HEK293 (cell line): ENCODE results near the gene A2ML1.

Experiments used
- CTCF ChIA-PET: fragments of 350-600 bp; formaldehyde crosslinking; extraction: SDS; loops from one replicate; lab custom pipeline; 2021; ENCODE audit warnings: antibody characterized with exemption; lab: Yijun Ruan, JAX
- POLR2A ChIA-PET: fragments of 300-600 bp; formaldehyde crosslinking; extraction: SDS; loops from one replicate; lab custom pipeline; 2020; ENCODE audit warnings: antibody characterized with exemption, inconsistent platforms; lab: Yijun Ruan, JAX
- H3K27ac ChIP-seq: fragments of 200-500 bp; sonication (Bioruptor generic); 2 replicates; pipeline ENCODE4 v1.5.1; 2014; ENCODE audit warnings: low read depth, low read length, control low read depth, inconsistent platforms; ENCODE audit errors: extremely low read depth
- H3K36me3 ChIP-seq, 2 experiments: fragments of 200-500 bp in 1 of 2; sonication (Bioruptor generic) in 1 of 2; 1 replicate in 1 of 2; 2 replicates in 1 of 2; pipeline ENCODE4 v1.5.1; 2014 to 2017; ENCODE audit warnings: inconsistent platforms in 2 of 2, low read length in 2 of 2; ENCODE audit not compliant: control insufficient read depth in 2 of 2, insufficient read depth in 1 of 2
- H3K4me1 ChIP-seq: fragments of 200-500 bp; sonication (Bioruptor generic); 2 replicates; pipeline ENCODE4 v1.5.1; 2014; ENCODE audit warnings: mild to moderate bottlenecking, low read length, inconsistent platforms; ENCODE audit not compliant: control insufficient read depth, insufficient read depth
- H3K4me3 ChIP-seq: 2 replicates; pipeline ENCODE4 v1.5.1; 2011; ENCODE audit warnings: low read depth, mild to moderate bottlenecking, control low read depth, low read length, moderate library complexity
- H3K9me3 ChIP-seq: fragments of 200-500 bp; sonication (Bioruptor generic); 2 replicates; pipeline ENCODE4 v1.5.1; 2014; ENCODE audit warnings: low read depth, low read length, inconsistent platforms; ENCODE audit not compliant: control insufficient read depth, insufficient read depth
- GLIS2 ChIP-seq: fragments of 450-650 bp; formaldehyde crosslinking; IDR thresholded peaks from 2 replicates; pipeline ENCODE4 v1.5.1; 2016; ENCODE audit warnings: missing biosample characterization, missing genetic modification characterization
- OVOL3 ChIP-seq: fragments of 450-650 bp; formaldehyde crosslinking; IDR thresholded peaks from 2 replicates; pipeline ENCODE4 v1.5.1; 2016; ENCODE audit warnings: missing biosample characterization, missing genetic modification characterization
- REPIN1 ChIP-seq: fragments of 450-650 bp; formaldehyde crosslinking; IDR thresholded peaks from 2 replicates; pipeline ENCODE4 v1.5.1; 2017; ENCODE audit warnings: missing biosample characterization, missing genetic modification characterization, low read depth
- SETDB1 ChIP-seq: IDR thresholded peaks from one replicate; pipeline ENCODE4 v1.6.1; 2017; ENCODE audit warnings: mild to moderate bottlenecking, low read length, moderate library complexity, mixed read lengths; ENCODE audit not compliant: insufficient read length
- ZBTB11 ChIP-seq: fragments of 450-650 bp; formaldehyde crosslinking; conservative IDR thresholded peaks from 2 replicates; pipeline ENCODE4 v1.5.1; 2016; ENCODE audit warnings: low read depth, missing biosample characterization, missing genetic modification characterization
- ZFP37 ChIP-seq: fragments of 450-650 bp; formaldehyde crosslinking; IDR thresholded peaks from 2 replicates; pipeline ENCODE4 v1.5.1; 2016; ENCODE audit warnings: missing biosample characterization, missing genetic modification characterization
- ZNF140 ChIP-seq: fragments of 450-650 bp; formaldehyde crosslinking; IDR thresholded peaks from 2 replicates; pipeline ENCODE4 v1.5.1; 2016; ENCODE audit warnings: missing biosample characterization, missing genetic modification characterization
- ZNF146 ChIP-seq: fragments of 450-650 bp; formaldehyde crosslinking; IDR thresholded peaks from 2 replicates; pipeline ENCODE4 v1.5.1; 2016; ENCODE audit warnings: missing biosample characterization, missing genetic modification characterization
- ZNF221 ChIP-seq: fragments of 450-650 bp; formaldehyde crosslinking; IDR thresholded peaks from 2 replicates; pipeline ENCODE4 v1.5.1; 2017; ENCODE audit warnings: missing biosample characterization, missing genetic modification characterization, borderline replicate concordance
- ZNF362 ChIP-seq: fragments of 450-650 bp; formaldehyde crosslinking; IDR thresholded peaks from 2 replicates; pipeline ENCODE4 v1.5.1; 2016; ENCODE audit warnings: missing biosample characterization, missing genetic modification characterization
- ZNF654 ChIP-seq: fragments of 450-650 bp; formaldehyde crosslinking; IDR thresholded peaks from 2 replicates; pipeline ENCODE4 v1.5.1; 2016; ENCODE audit warnings: low read depth, missing biosample characterization, missing genetic modification characterization
- ZNF837 ChIP-seq: fragments of 450-650 bp; formaldehyde crosslinking; IDR thresholded peaks from 2 replicates; pipeline ENCODE4 v1.5.1; 2016; ENCODE audit warnings: missing biosample characterization, missing genetic modification characterization
- TF ChIP-seq, protein P1 (sequence below): fragments of 450-650 bp; IDR thresholded peaks from 2 replicates; pipeline ENCODE4 v1.5.1; 2018; ENCODE audit warnings: missing biosample characterization, missing genetic modification characterization
- TF ChIP-seq, protein P2 (sequence below): fragments of 450-650 bp; formaldehyde crosslinking; IDR thresholded peaks from 2 replicates; pipeline ENCODE4 v1.5.1; 2016; ENCODE audit warnings: missing biosample characterization, missing genetic modification characterization
- TF ChIP-seq, protein P3 (sequence below): fragments of 450-650 bp; formaldehyde crosslinking; IDR thresholded peaks from 2 replicates; pipeline ENCODE4 v1.5.1; 2016; ENCODE audit warnings: missing biosample characterization, missing genetic modification characterization

Gene A2ML1

DNA sequence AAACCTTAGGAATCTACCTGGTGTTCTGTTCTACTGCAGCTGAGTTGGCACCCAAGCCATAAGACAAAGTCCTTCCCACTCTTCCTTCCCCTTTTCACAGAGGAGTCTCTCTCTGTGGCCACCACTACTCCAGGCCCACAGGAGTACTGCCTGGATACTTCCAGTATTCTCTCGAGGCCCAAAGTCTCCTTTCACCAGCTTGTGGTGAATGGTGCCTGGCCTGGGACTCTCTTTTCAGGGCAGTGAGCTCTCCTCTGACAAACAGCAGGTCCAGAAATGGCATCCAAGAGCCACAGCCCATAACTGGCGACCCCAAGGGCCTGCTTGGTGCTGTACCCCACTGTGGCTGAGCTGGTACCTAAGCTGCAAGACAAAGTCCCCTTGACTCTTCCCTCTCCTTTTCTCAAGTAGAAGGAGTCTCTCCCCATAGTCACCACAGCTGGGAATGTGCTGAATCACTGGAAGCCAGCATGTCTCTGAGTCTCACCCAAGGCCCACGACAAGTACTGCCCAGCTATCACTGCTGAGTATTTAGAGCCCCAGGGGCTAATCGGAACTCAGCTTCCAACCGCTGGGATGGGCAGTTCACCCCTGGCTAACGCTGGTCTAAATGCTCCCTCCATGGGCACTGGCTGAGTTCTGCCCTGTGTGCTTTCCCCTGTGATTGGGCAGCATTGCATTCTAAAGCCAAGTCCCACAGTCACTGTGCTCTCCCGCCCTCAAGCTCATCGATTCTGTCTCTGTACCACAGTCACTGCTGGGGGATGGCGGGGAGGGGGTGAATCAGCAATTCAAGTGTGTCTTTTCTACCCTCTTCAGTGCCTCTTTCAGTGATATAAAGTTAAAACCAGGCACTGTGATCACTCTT, 6.1 kb downstream of the A2ML1 start:
- Histone ChIP-seq H3K4me1 (no peaks in the 10 kb centered on the region), H3K4me3 (no peak overlapping the region), H3K9me3 (no peaks in the 10 kb centered on the region), H3K27ac (no peak overlapping the region), H3K36me3 (no peaks in the 10 kb centered on the region)
- TF ChIP-seq GLIS2 (tag by site-specific recombination) = no peak
- TF ChIP-seq ZNF362 (tag by site-specific recombination) = no peak
- no peak for TF ChIP-seq ZFP37 (tag by site-specific recombination)
- ChIA-PET POLR2A (interaction anchor here (0.7 kb wide), 1 partner anchor 13 kb away, joined by 6 read pairs; no protein-coding TSS in a partner anchor), CTCF (interaction anchor here (1.2 kb wide), 1 partner anchor 147 kb away, joined by 3 read pairs; no protein-coding TSS in a partner anchor)

GRCh38 chr12:8829125-8829518, 6.7 kb downstream of the A2ML1 start:
- ChIA-PET POLR2A (interaction anchor here (0.7 kb wide), 1 partner anchor 12 kb away, joined by 6 read pairs; no protein-coding TSS in a partner anchor), CTCF (interaction anchor here (1.2 kb wide), 1 partner anchor 148 kb away, joined by 3 read pairs; no protein-coding TSS in a partner anchor)
- Histone ChIP-seq H3K36me3 (no peaks in the 10 kb centered on the region), H3K4me1 (no peaks in the 10 kb centered on the region), H3K9me3 (no peaks in the 10 kb centered on the region), H3K4me3 (no peak overlapping the region), H3K27ac (no peak overlapping the region)
- TF ChIP-seq ZNF221 (tag by site-specific recombination) = no peak
- no peak for TF ChIP-seq OVOL3 (tag by site-specific recombination)
- no peak for TF ChIP-seq ZBTB11
- TF ChIP-seq, protein P1, sequence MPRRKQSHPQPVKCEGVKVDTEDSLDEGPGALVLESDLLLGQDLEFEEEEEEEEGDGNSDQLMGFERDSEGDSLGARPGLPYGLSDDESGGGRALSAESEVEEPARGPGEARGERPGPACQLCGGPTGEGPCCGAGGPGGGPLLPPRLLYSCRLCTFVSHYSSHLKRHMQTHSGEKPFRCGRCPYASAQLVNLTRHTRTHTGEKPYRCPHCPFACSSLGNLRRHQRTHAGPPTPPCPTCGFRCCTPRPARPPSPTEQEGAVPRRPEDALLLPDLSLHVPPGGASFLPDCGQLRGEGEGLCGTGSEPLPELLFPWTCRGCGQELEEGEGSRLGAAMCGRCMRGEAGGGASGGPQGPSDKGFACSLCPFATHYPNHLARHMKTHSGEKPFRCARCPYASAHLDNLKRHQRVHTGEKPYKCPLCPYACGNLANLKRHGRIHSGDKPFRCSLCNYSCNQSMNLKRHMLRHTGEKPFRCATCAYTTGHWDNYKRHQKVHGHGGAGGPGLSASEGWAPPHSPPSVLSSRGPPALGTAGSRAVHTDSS (tag by site-specific recombination) = no peak
- no peak for TF ChIP-seq ZNF837
- no peak for TF ChIP-seq ZNF146 (tag by site-specific recombination)
- no peak for TF ChIP-seq SETDB1
- no peak for TF ChIP-seq ZNF140 (tag by site-specific recombination)
- TF ChIP-seq ZNF362 (tag by site-specific recombination) = no peak
- TF ChIP-seq ZNF654 (tag by site-specific recombination) = no peak
- TF ChIP-seq, protein P2, sequence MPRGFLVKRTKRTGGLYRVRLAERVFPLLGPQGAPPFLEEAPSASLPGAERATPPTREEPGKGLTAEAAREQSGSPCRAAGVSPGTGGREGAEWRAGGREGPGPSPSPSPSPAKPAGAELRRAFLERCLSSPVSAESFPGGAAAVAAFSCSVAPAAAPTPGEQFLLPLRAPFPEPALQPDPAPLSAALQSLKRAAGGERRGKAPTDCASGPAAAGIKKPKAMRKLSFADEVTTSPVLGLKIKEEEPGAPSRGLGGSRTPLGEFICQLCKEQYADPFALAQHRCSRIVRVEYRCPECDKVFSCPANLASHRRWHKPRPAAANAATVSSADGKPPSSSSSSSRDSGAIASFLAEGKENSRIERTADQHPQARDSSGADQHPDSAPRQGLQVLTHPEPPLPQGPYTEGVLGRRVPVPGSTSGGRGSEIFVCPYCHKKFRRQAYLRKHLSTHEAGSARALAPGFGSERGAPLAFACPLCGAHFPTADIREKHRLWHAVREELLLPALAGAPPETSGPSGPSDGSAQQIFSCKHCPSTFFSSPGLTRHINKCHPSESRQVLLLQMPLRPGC (tag by site-specific recombination) = no peak
- no peak for TF ChIP-seq REPIN1
- TF ChIP-seq, protein P3, sequence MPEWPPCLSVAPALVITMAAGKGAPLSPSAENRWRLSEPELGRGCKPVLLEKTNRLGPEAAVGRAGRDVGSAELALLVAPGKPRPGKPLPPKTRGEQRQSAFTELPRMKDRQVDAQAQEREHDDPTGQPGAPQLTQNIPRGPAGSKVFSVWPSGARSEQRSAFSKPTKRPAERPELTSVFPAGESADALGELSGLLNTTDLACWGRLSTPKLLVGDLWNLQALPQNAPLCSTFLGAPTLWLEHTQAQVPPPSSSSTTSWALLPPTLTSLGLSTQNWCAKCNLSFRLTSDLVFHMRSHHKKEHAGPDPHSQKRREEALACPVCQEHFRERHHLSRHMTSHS = no peak
